ENCODE measurements around the gene LRRN2.
"Not testable (repeated sequence)": the region's sequence is repeated elsewhere in the genome, so short reads cannot be mapped to it uniquely, and the experiment has no call there.

Gene LRRN2

GRCh38 chr1:204658295-204658694, 27.2 kb downstream of the LRRN2 start:
- DNase-seq: no peak

GRCh38 chr1:204653590-204654340, 31.8 kb downstream of the LRRN2 start:
- no peak for DNase-seq

GRCh38 chr1:204652497-204652896, 33.0 kb downstream of the LRRN2 start:
- no peak for DNase-seq

GRCh38 chr1:204651843-204652421, 33.6 kb downstream of the LRRN2 start:
- DNase-seq: no peak

GRCh38 chr1:204650911-204651570, 34.5 kb downstream of the LRRN2 start:
- DNase-seq: no peak

GRCh38 chr1:204649721-204650521, 35.6 kb downstream of the LRRN2 start:
- DNase-seq: no peak

- no peak for DNase-seq
Observed at GRCh38 chr1:204648576-204648975, 37.0 kb downstream of the LRRN2 start.

GRCh38 chr1:204647805-204648153, 37.8 kb downstream of the LRRN2 start:
- no peak for DNase-seq

- DNase-seq: peak in 1 of 2 donors; percentile 76
Observed at GRCh38 chr1:204647114-204647804, 38.3 kb downstream of the LRRN2 start.

GRCh38 chr1:204645666-204646065, 39.9 kb downstream of the LRRN2 start:
- no peak for DNase-seq

- no peak for DNase-seq
Observed at GRCh38 chr1:204645251-204645650, 40.3 kb downstream of the LRRN2 start.

- no peak for DNase-seq
Observed at GRCh38 chr1:204643503-204643902, 42.0 kb downstream of the LRRN2 start.

- no peak for DNase-seq
Observed at GRCh38 chr1:204641936-204642335, 43.6 kb downstream of the LRRN2 start.

- DNase-seq: no peak
Observed at GRCh38 chr1:204641455-204641854, 44.1 kb downstream of the LRRN2 start.

- DNase-seq: no peak
Observed at GRCh38 chr1:204640578-204640977, 45.0 kb downstream of the LRRN2 start.

- no peak for DNase-seq
Observed at GRCh38 chr1:204634260-204634910, 51.2 kb downstream of the LRRN2 start.

- DNase-seq: no peak
Observed at GRCh38 chr1:204633665-204634064, 51.9 kb downstream of the LRRN2 start.

- DNase-seq: no peak
Observed at GRCh38 chr1:204630132-204630905, 55.2 kb downstream of the LRRN2 start.

GRCh38 chr1:204629459-204629858, 56.1 kb downstream of the LRRN2 start:
- not testable (repeated sequence) for DNase-seq

- DNase-seq: no peak
Observed at GRCh38 chr1:204628868-204629267, 56.7 kb downstream of the LRRN2 start.

GRCh38 chr1:204627436-204627835, 58.1 kb downstream of the LRRN2 start:
- DNase-seq: no peak

Data from bone marrow (tissue), 2 donors.